H7 (cell line): ENCODE results near the gene ATP2C2. TPM values are rescaled to one million over a fixed set of nuclear protein-coding genes. Genes with fewer than 3 reads are reported as not detected.

Experiments used
- DNase-seq: peaks from one replicate; pipeline ENCODE4 v3.0.0; 2012
- H3K27me3 ChIP-seq: 2 replicates; pipeline ENCODE4 v1.6.0; 2011; ENCODE audit warnings: mild to moderate bottlenecking, low read length; ENCODE audit not compliant: control insufficient read depth, insufficient read depth
- H3K36me3 ChIP-seq: replicated peaks from 2 replicates; pipeline ENCODE4 v1.5.1; 2011; ENCODE audit warnings: low read length; ENCODE audit not compliant: control insufficient read depth, insufficient read depth
- H3K4me3 ChIP-seq: 2 replicates; pipeline ENCODE4 v1.5.1; 2011; ENCODE audit warnings: low read depth, mild to moderate bottlenecking, control low read depth, low read length, moderate library complexity; ENCODE audit not compliant: insufficient read depth
- total RNA-seq: library from RNA; depleted of rRNA; stranded (reverse); fragments of >200 nt; shearing (Covaris generic); gene quantifications from 2 replicates; pipeline ENCODE4 v1.2.3, GENCODE V29; 2014; rRNA removed

ATP2C2 gene, protein sequence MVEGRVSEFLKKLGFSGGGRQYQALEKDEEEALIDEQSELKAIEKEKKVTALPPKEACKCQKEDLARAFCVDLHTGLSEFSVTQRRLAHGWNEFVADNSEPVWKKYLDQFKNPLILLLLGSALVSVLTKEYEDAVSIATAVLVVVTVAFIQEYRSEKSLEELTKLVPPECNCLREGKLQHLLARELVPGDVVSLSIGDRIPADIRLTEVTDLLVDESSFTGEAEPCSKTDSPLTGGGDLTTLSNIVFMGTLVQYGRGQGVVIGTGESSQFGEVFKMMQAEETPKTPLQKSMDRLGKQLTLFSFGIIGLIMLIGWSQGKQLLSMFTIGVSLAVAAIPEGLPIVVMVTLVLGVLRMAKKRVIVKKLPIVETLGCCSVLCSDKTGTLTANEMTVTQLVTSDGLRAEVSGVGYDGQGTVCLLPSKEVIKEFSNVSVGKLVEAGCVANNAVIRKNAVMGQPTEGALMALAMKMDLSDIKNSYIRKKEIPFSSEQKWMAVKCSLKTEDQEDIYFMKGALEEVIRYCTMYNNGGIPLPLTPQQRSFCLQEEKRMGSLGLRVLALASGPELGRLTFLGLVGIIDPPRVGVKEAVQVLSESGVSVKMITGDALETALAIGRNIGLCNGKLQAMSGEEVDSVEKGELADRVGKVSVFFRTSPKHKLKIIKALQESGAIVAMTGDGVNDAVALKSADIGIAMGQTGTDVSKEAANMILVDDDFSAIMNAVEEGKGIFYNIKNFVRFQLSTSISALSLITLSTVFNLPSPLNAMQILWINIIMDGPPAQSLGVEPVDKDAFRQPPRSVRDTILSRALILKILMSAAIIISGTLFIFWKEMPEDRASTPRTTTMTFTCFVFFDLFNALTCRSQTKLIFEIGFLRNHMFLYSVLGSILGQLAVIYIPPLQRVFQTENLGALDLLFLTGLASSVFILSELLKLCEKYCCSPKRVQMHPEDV
- total RNA-seq = 0.24 and 0.37 TPM in 2 replicates

- Histone ChIP-seq H3K4me3 (peak within 1 kb of the TSS; percentile 65), H3K36me3 (no peaks in the 10 kb centered on the region), H3K27me3 (peaks cover 27% of the 10 kb centered on the region)
- DNase-seq = peak; percentile 99
Observed at GRCh38 chr16:84368308-84368996, at the start of gene ATP2C2. Gene ATP2C2, plus strand, starts transcription at chr16:84368538. Its CDS starts 78 bp downstream, at chr16:84368616.

GRCh38 chr16:84319146-84319760 is 49.1 kb upstream of the ATP2C2 start:
- no peak overlapping the region for H3K4me3 ChIP-seq
- no peaks in the 10 kb centered on the region for H3K27me3 ChIP-seq
- no peaks in the 10 kb centered on the region for H3K36me3 ChIP-seq
- DNase-seq = no peak

- no peak overlapping the region for H3K4me3 ChIP-seq
- H3K27me3 ChIP-seq = no peaks in the 10 kb centered on the region
- no peak for DNase-seq
- H3K36me3 ChIP-seq = no peaks in the 10 kb centered on the region
Observed at GRCh38 chr16:84320511-84320910, 47.8 kb upstream of the ATP2C2 start.

DNA sequence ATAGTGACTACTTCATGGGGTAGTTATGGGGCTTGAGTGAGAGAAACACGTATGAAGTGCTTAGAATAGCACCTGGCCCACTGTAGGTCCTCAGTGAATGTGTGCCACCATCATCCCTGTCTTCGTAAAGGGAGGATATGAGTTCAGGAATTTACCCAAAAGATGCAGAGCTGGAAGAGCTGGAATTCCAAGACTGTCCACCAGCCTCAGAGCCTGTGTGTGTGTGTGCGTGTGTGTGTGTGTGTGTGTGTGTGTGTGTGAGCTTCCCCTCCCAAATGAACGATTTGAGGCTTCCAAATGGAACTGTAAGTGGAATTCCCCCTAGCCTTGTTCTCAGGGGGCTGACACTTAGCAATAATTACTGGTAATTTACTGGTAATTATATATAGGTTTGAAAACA is 46.4 kb upstream of the ATP2C2 start:
- Histone ChIP-seq H3K4me3 (no peak overlapping the region), H3K27me3 (no peaks in the 10 kb centered on the region), H3K36me3 (no peaks in the 10 kb centered on the region)
- DNase-seq = no peak

- no peak overlapping the region for H3K4me3 ChIP-seq
- H3K36me3 ChIP-seq = no peaks in the 10 kb centered on the region
- DNase-seq = no peak
- H3K27me3 ChIP-seq = no peaks in the 10 kb centered on the region
Observed at GRCh38 chr16:84322749-84323148, 45.6 kb upstream of the ATP2C2 start.

GRCh38 chr16:84323606-84324005 is 44.7 kb upstream of the ATP2C2 start:
- no peaks in the 10 kb centered on the region for H3K36me3 ChIP-seq
- H3K27me3 ChIP-seq = no peaks in the 10 kb centered on the region
- no peak for DNase-seq
- H3K4me3 ChIP-seq = no peak overlapping the region

DNA sequence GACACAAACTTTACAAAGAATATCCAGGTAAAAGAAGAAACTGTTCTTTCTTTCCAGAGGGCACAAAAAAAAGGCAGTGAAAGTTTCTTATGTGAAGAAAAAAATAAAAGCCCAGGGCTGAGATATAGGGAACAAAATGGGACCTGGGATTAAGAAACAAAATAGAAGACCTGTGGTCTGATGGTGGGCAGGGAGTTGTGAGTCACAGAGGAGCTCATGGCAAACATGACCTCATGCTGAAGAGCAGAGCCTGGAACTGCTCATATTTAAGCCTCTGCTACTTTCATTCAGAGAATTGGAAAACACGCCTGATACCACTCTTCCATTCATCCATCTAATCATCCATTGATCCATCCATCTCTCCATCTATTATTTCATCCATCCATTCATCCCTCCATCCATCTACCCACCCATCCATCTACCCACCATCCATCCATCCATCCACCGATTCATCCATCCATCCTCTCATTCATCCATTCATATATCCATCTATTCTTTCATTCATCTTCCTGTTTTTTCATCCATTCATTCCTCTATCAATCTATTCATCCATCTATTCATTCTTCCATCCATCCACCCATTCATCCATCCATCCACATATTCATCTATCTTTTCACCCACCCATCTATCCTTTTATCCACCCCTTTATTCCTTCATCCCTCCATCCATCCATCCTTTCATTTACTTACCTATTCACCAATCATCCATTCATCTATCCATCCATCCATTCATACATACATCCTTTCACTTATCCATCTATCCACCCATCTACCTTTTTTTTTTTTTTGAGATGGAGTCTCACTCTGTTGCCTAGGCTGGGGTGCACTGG is 43.7 kb upstream of the ATP2C2 start:
- H3K36me3 ChIP-seq = no peaks in the 10 kb centered on the region
- H3K4me3 ChIP-seq = no peak overlapping the region
- H3K27me3 ChIP-seq = no peaks in the 10 kb centered on the region
- DNase-seq = no peak

- DNase-seq = peak; percentile 39
- H3K4me3 ChIP-seq = no peak overlapping the region
- H3K36me3 ChIP-seq = no peaks in the 10 kb centered on the region
- H3K27me3 ChIP-seq = no peaks in the 10 kb centered on the region
Observed at GRCh38 chr16:84326545-84326944, 41.8 kb upstream of the ATP2C2 start.

GRCh38 chr16:84327926-84328505 is 40.3 kb upstream of the ATP2C2 start:
- no peaks in the 10 kb centered on the region for H3K36me3 ChIP-seq
- H3K27me3 ChIP-seq = no peaks in the 10 kb centered on the region
- H3K4me3 ChIP-seq = no peak overlapping the region
- peak; percentile 20 for DNase-seq

- H3K4me3 ChIP-seq = no peak overlapping the region
- H3K27me3 ChIP-seq = no peaks in the 10 kb centered on the region
- H3K36me3 ChIP-seq = no peaks in the 10 kb centered on the region
- no peak for DNase-seq
Observed at GRCh38 chr16:84329016-84329415, 39.3 kb upstream of the ATP2C2 start.

GRCh38 chr16:84329843-84330684 is 38.3 kb upstream of the ATP2C2 start:
- Histone ChIP-seq H3K27me3 (no peaks in the 10 kb centered on the region), H3K4me3 (no peak overlapping the region), H3K36me3 (no peaks in the 10 kb centered on the region)
- DNase-seq = peak; percentile 55

DNA sequence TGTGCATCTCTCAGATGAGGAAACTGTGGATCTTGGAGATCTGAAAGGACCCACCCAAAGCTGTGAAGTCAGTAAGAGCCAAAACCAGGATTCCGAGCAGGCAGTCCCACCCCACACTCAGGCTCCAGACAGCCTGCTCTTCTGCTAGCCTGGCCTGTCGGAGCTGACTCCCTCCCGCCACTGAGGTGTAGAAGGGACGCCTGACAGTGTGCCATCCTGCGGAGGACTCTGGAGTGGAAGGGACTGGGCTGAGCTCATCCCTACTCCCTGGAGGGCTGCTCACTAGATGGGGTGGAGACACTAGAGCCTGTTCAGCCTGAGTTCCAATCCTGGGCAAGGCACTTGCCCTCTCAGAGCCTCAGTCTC is 37.7 kb upstream of the ATP2C2 start:
- H3K27me3 ChIP-seq = no peaks in the 10 kb centered on the region

More for the DNA sequence above, 37.7 kb upstream of the ATP2C2 start:
- H3K36me3 ChIP-seq = no peaks in the 10 kb centered on the region
- no peak overlapping the region for H3K4me3 ChIP-seq
- DNase-seq = no peak
